HepG2 (cell line): ENCODE results near the gene SP5. TPM values are rescaled to one million over a fixed set of nuclear protein-coding genes. Genes with fewer than 3 reads are reported as not detected.
A peak's percentile ranks its signal among the peaks of the same experiment; 100 is the strongest.

Experiments
- DZIP1 ChIP-seq: sonication (generic); formaldehyde crosslinking; IDR thresholded peaks from 2 replicates; pipeline ENCODE4 v1.5.0; 2020; ENCODE audit warnings: mild to moderate bottlenecking, missing genetic modification reagents
- JUNB ChIP-seq: sonication (generic); formaldehyde crosslinking; IDR thresholded peaks from 2 replicates; pipeline ENCODE4 v1.8.0; 2022; ENCODE audit warnings: missing genetic modification reagents, mild to moderate bottlenecking, borderline replicate concordance
- MLLT10 ChIP-seq: sonication (generic); formaldehyde crosslinking; IDR thresholded peaks from 2 replicates; pipeline ENCODE4 v1.4.0; 2020; ENCODE audit warnings: missing genetic modification reagents
- MZF1 ChIP-seq: sonication (generic); formaldehyde crosslinking; IDR thresholded peaks from 2 replicates; pipeline ENCODE4 v1.8.1; 2023; ENCODE audit warnings: mild to moderate bottlenecking, missing genetic modification reagents, borderline replicate concordance
- NAIF1 ChIP-seq: sonication (generic); formaldehyde crosslinking; IDR thresholded peaks from 2 replicates; pipeline ENCODE4 v1.5.0; 2020; ENCODE audit warnings: mild to moderate bottlenecking, missing genetic modification reagents, borderline replicate concordance
- NFE2 ChIP-seq: sonication (generic); formaldehyde crosslinking; IDR thresholded peaks from 2 replicates; pipeline ENCODE4 v1.4.0; 2020; ENCODE audit warnings: missing genetic modification reagents
- RFX5 ChIP-seq: IDR thresholded peaks from 2 replicates; pipeline ENCODE4 v1.6.1; 2011; ENCODE audit warnings: low read depth, low read length, improper control_type of control experiment
- ZBTB2 ChIP-seq: sonication (generic); formaldehyde crosslinking; IDR thresholded peaks from 2 replicates; pipeline ENCODE4 v1.8.0; 2022; ENCODE audit warnings: low read depth, missing genetic modification reagents
- ZMYM4 ChIP-seq: sonication (generic); formaldehyde crosslinking; IDR thresholded peaks from 2 replicates; pipeline ENCODE4 v1.8.1; 2023; ENCODE audit warnings: mild to moderate bottlenecking, missing genetic modification reagents
- ZNF224 ChIP-seq: sonication (generic); formaldehyde crosslinking; IDR thresholded peaks from 2 replicates; pipeline ENCODE4 v1.5.0; 2020; ENCODE audit warnings: mild to moderate bottlenecking, missing genetic modification reagents
- ZNF280B ChIP-seq: sonication (generic); formaldehyde crosslinking; IDR thresholded peaks from 2 replicates; pipeline ENCODE4 v1.5.0; 2020; ENCODE audit warnings: missing genetic modification reagents, mild to moderate bottlenecking, borderline replicate concordance
- ZNF407 ChIP-seq: sonication (generic); formaldehyde crosslinking; IDR thresholded peaks from one replicate; pipeline ENCODE4 v1.5.1; 2020; ENCODE audit warnings: mild to moderate bottlenecking, missing genetic modification reagents; ENCODE audit errors: not compliant biosample characterization
- ZNF570 ChIP-seq: sonication (generic); formaldehyde crosslinking; IDR thresholded peaks from 2 replicates; pipeline ENCODE4 v1.4.0; 2020; ENCODE audit warnings: mild to moderate bottlenecking, missing genetic modification reagents, borderline replicate concordance
- polyA plus RNA-seq, 8 experiments: library from polyadenylated mRNA; depleted of rRNA in 3 of 8; stranded (reverse) in 7 of 8; unstranded in 1 of 8; fragments of >200 nt; fragmentation: Illumina TruSeq in 4 of 8; extraction: Trizol in 4 of 8; gene quantifications; 2 replicates each; pipeline versions ENCODE4 v1.2.1 to v1.2.3, GENCODE V29; 2011 to 2016; ENCODE audit warnings: low read depth in 4 of 8, missing spikeins in 1 of 8, mixed read lengths in 1 of 8; ENCODE audit not compliant: insufficient read depth in 1 of 8
- total RNA-seq, 5 experiments: library from RNA; depleted of rRNA; stranded (reverse); fragments of >200 nt; fragmentation: Illumina TruSeq; extraction: Trizol; gene quantifications; 2 replicates each; pipeline ENCODE4 v1.2.3, GENCODE V29; 2016; ENCODE audit warnings: low read depth in 1 of 5

The SP5 gene
- total and polyA plus RNA-seq, 2 of the 13 experiments (the other 11 are each of a cell fraction or from before 2014, with no cell fraction given) = 50.8 to 119 TPM

GRCh38 chr2:170715062-170715931, at the start of gene SP5 (continued):
- TF ChIP-seq ZNF407 (CRISPR knock-in tag) (peak; percentile 14), ZNF570 (CRISPR knock-in tag) (no peak; the same call in 1 of the 2 replicates), MLLT10 (0 out of 2 replicates have a peak, but pooled peaks have one; percentile 2), ZNF224 (no peak; the same call in 1 of the 2 replicates), ZNF280B (peak; percentile 95), ZMYM4 (peak; percentile 52; the same call in 1 of the 2 replicates), NAIF1 (CRISPR knock-in tag) (peak; percentile 57; the same call in 1 of the 2 replicates), NFE2 (no peak), MZF1 (CRISPR knock-in tag) (no peak), JUNB (CRISPR knock-in tag) (no peak), DZIP1 (CRISPR knock-in tag) (peak; percentile 66; the same call in 1 of the 2 replicates), RFX5 (peak; percentile 64), ZBTB2 (peak; percentile 59)
